SK-N-MC (cell line): Measurements from ENCODE around the gene IL1R1.
"Not testable (repeated sequence)": the region's sequence is repeated elsewhere in the genome, so short reads cannot be mapped to it uniquely, and the experiment has no call there.

Source experiments
- DNase-seq: peaks from one replicate; pipeline ENCODE4 v3.0.0-alpha.2; 2011; ENCODE audit warnings: low read depth, low spot score
- H3K27ac ChIP-seq: fragments of 200-600 bp; sonication (generic); 2 replicates; pipeline ENCODE4 v1.5.1; 2016; ENCODE audit warnings: mixed run types
- H3K36me3 ChIP-seq: fragments of 200-600 bp; sonication (generic); 2 replicates; pipeline ENCODE4 v1.6.1; 2017; ENCODE audit warnings: antibody characterized with exemption, low read length, mixed read lengths; ENCODE audit not compliant: insufficient read depth
- H3K4me3 ChIP-seq: fragments of 200-600 bp; sonication (generic); 2 replicates; pipeline ENCODE4 v1.5.1; 2016
- H3K9ac ChIP-seq: fragments of 200-600 bp; sonication (generic); 2 replicates; pipeline ENCODE4 v1.8.0; 2017; ENCODE audit warnings: mixed run types, mixed read lengths; ENCODE audit not compliant: insufficient read length
- H3K9me3 ChIP-seq: fragments of 200-600 bp; sonication (generic); 2 replicates; pipeline ENCODE4 v1.6.1; 2017; ENCODE audit warnings: low read depth, mild to moderate bottlenecking, antibody characterized with exemption, low read length, moderate library complexity, mixed read lengths
- EZH2 ChIP-seq: fragments of 200-600 bp; sonication (generic); IDR thresholded peaks from one replicate; pipeline ENCODE4 v1.6.1; 2017; ENCODE audit warnings: antibody characterized with exemption
- FOXP2 ChIP-seq: optimal IDR thresholded peaks from 2 replicates; pipeline ENCODE3; 2011; ENCODE audit warnings: mild to moderate bottlenecking, moderate library complexity; ENCODE audit not compliant: insufficient read depth; ENCODE audit errors: extremely low read length, control extremely low read depth
- POLR2AphosphoS5 ChIP-seq: IDR thresholded peaks from 2 replicates; pipeline ENCODE4 v1.6.1; 2012; ENCODE audit warnings: mild to moderate bottlenecking, low read depth, low read length, borderline replicate concordance

The IL1R1 gene

DNA sequence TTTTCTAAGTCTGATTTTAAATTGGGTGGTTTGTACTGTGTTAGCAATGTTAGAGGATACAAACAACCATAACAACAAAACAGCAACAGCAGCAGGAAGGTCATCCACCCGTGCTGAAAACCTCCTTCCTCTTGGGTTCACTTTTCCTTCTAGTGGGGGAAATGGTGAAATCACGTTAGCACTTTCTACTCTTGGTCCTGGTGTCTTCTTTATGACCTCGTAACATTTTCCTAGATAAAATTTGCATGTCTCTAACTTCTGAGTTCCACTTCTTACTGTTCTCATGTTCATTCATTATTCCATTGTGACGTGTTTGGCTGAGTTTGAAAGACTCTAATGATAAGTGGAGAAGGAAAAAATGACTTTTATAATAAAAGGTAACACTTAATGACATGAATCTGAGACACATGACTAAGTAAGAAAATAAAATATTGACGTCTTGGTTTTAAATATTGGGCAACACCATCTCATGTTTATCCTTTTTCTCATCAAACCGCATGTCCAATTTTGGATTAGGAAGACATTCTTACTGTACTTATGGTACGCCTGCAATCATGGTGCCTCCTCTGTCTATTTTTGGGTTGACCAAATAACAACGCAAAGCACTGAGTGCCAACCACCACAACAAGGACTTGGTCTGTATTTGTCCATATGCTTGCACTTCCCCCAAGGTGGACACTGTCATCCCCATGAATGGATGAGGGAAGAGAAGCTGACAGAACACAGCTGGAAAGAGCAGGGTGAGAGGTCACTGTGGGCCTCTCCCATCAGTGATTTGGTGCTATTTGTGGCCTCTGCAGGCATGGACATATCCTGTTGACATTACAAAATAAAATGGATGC is 25.7 kb upstream of the IL1R1 start:
- TF ChIP-seq EZH2 (no peak), FOXP2 (no peak), POLR2AphosphoS5 (no peak)
- H3K4me3 ChIP-seq: no peak overlapping the region

DNA sequence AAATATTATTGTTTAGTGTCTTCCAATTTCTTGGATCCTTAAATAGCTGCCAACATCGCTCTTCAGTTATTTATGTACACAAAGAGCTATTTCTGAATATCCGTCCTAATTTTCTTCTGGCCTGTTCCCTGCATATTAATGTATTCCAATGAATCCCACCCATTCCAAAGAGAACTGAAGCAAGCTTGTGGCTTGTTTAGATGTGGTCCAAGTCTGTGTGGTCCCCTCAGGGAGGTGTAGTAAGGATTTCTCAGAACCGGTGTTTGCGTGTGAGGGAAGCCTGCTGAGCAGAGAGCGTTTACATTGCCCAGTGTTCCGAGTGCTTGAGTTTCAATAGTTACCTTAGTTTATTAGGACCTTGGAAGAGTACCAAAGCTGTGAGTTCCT is 25.1 kb upstream of the IL1R1 start:
- DNase-seq: no peak
- Histone ChIP-seq H3K9me3 (no peaks in the 10 kb centered on the region), H3K27ac (no peak overlapping the region), H3K36me3 (no peaks in the 10 kb centered on the region), H3K9ac (no peak overlapping the region), H3K4me3 (no peak overlapping the region)
- TF ChIP-seq FOXP2 (no peak), EZH2 (no peak), POLR2AphosphoS5 (no peak)

More for the DNA sequence above, 25.7 kb upstream of the IL1R1 start:
- H3K9ac ChIP-seq: no peak overlapping the region
- H3K36me3 ChIP-seq: no peaks in the 10 kb centered on the region
- no peak overlapping the region for H3K27ac ChIP-seq
- DNase-seq: no peak
- no peaks in the 10 kb centered on the region for H3K9me3 ChIP-seq

DNA sequence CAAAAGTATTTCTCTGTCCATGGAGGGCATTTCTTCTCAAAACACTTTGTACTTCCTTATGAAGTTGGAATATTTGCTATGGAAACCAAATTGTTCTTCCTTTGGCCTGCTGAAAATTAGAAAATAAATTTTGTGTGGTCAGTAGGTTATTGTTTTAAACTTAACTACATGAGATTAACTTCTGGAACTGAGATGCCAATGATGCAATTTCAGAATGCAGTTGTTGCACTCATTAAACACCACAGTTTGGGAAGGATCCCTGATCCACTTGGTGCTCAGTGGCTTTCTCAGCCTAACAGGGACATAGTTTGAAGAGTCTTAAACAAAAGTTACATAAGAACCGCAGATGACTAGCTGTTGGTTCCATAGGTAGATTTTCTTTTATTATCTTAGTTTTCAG is 23.3 kb upstream of the IL1R1 start:
- no peak overlapping the region for H3K27ac ChIP-seq

DNA sequence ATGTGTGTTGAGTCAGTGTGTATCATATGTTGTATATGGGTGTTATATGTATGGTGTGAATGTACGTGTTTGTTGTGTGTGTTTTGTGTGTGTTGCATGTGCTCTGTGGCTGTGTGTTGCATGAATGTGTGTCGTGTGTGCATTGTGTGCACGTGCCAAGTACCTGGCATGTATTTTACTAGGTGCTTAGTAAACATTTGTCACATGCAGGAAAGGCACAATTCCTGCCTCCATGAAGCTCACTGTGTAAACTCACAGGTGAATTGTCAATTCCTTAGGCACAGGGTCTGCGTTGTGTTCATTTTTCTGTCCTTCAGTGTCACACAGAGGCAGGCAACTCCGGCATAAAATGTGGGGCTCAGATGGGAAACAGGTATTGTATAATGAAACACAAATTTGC is 22.3 kb upstream of the IL1R1 start:
- no peak for TF ChIP-seq EZH2
- no peak for TF ChIP-seq POLR2AphosphoS5
- H3K9ac ChIP-seq: no peak overlapping the region
- no peaks in the 10 kb centered on the region for H3K36me3 ChIP-seq
- no peak for DNase-seq
- no peak overlapping the region for H3K27ac ChIP-seq
- H3K9me3 ChIP-seq: no peaks in the 10 kb centered on the region
- no peak overlapping the region for H3K4me3 ChIP-seq

More for the DNA sequence above, 23.3 kb upstream of the IL1R1 start:
- no peak for TF ChIP-seq POLR2AphosphoS5
- TF ChIP-seq FOXP2: no peak
- no peak for TF ChIP-seq EZH2
- DNase-seq: no peak
- no peaks in the 10 kb centered on the region for H3K36me3 ChIP-seq
- H3K9me3 ChIP-seq: no peaks in the 10 kb centered on the region
- no peak overlapping the region for H3K9ac ChIP-seq
- H3K4me3 ChIP-seq: no peak overlapping the region

DNA sequence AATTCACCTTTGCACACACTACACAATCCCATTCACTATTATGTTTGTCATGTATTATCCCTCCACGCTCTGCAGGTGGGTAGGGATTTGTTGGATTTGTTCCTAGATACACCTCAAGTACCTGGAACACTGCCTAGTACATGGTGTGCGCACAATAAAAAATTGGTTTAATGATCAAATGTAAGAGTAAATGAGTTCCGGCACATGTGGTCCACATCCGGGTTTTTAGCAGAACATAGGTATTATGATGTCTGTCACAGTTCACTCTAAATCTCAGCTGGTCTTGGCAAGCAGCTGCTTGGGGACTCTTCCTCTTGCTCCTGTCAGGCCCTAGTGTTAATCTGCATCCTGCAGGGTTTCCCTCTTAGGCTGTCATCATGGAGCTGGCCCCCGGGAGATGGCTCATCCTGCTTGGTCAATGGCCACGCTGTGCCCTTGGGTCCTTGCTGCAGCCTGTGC is 21.8 kb upstream of the IL1R1 start:
- TF ChIP-seq FOXP2 (no peak), EZH2 (no peak), POLR2AphosphoS5 (no peak)
- Histone ChIP-seq H3K4me3 (no peak overlapping the region), H3K9me3 (no peaks in the 10 kb centered on the region), H3K36me3 (no peaks in the 10 kb centered on the region), H3K9ac (no peak overlapping the region), H3K27ac (no peak overlapping the region)
- no peak for DNase-seq

DNA sequence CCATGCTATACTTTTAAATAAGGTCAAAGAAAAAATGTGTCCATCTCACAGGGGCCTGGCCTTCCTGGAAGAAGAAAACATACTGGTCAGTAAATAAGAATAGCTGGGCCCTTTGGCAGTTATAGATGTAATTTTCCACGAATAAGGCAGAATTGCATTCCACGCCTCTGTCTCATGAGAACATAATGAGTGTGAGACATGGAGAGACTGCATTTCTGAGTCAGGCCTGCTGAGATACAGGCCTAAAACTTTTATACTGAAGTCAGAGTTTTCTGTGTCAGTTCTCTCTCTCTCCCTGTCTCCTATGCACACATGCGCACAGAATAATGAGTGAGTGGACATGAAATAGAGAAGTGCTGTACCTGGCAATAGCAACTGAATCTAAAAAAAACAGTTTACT is 20.4 kb upstream of the IL1R1 start:
- no peak for DNase-seq
- no peak for TF ChIP-seq FOXP2
- TF ChIP-seq POLR2AphosphoS5: no peak
- TF ChIP-seq EZH2: no peak
- Histone ChIP-seq H3K36me3 (no peaks in the 10 kb centered on the region), H3K27ac (no peak overlapping the region), H3K4me3 (no peak overlapping the region), H3K9me3 (no peaks in the 10 kb centered on the region), H3K9ac (no peak overlapping the region)

DNA sequence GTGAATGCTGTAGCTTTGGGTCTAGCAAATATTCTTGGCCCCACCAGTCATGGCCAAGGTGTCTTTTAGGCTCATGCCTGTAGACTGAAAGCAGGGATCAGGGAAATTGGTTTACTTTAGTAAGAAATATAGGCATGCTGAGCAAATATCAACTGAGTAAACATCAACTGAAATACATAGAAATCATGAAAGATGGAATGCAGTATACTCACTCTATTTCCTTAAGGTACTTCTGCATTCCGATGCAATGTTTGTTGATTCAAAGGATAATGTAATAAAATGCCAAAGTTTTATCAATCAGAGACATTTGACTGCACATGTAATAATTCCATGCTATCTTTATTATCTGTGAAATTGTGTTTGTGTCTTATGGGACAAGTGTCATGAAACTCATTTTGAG is 19.6 kb upstream of the IL1R1 start:
- no peaks in the 10 kb centered on the region for H3K36me3 ChIP-seq
- H3K4me3 ChIP-seq: no peak overlapping the region
- H3K9ac ChIP-seq: no peak overlapping the region
- no peak for TF ChIP-seq FOXP2
- TF ChIP-seq EZH2: no peak
- no peak for TF ChIP-seq POLR2AphosphoS5
- DNase-seq: no peak
- no peak overlapping the region for H3K27ac ChIP-seq
- no peaks in the 10 kb centered on the region for H3K9me3 ChIP-seq

DNA sequence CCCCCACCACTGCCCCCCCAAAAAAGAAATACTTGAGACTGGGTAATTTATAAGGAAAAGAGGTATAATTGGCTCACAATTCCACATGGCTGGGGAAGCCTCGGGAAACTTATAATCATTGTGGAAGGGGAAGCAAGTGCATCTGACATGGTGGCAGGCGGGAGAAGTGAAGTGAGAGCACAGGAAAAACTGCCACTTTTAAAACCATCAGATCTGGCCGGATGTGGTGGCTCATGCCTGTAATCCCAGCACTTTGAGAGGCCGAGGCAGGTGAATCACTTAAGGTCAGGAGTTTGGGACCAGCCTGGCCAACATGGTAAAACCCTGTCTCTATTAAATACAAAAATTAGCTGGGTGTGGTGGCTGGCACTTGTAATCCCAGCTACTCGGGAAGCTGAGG is 18.1 kb upstream of the IL1R1 start:
- not testable (repeated sequence) for H3K4me3 ChIP-seq, H3K36me3 ChIP-seq, H3K9ac ChIP-seq, DNase-seq, H3K27ac ChIP-seq, H3K9me3 ChIP-seq

DNA sequence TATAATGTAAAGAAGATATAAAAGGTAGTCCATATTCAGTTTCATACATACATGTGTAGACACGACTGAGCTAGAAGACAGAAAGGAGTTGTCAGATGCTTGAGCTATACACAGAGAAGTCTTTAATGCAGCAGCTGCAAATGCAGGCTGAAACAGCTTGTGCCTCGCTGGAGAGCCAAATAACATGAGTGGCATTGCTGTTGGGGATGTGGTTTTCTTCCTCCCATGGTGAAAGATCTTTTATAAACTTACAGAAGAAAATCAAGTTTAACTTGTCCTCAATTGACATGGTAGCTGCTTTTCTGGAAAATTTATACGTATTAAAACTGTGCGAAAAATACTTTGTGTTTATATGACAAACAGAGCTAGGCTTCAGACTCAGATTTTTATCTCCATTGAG is 16.4 kb upstream of the IL1R1 start:
- no peaks in the 10 kb centered on the region for H3K9me3 ChIP-seq
- no peak overlapping the region for H3K27ac ChIP-seq
- no peak for TF ChIP-seq EZH2
- no peak for TF ChIP-seq POLR2AphosphoS5
- no peak for TF ChIP-seq FOXP2
- no peak overlapping the region for H3K9ac ChIP-seq
- DNase-seq: no peak
- no peaks in the 10 kb centered on the region for H3K36me3 ChIP-seq
- H3K4me3 ChIP-seq: no peak overlapping the region
